Measurements from ENCODE around the gene RAB3C.

- no peak for TF ChIP-seq POLR2AphosphoS5 (IDR thresholded peaks at IDR 0.05)
- TF ChIP-seq, protein P1, sequence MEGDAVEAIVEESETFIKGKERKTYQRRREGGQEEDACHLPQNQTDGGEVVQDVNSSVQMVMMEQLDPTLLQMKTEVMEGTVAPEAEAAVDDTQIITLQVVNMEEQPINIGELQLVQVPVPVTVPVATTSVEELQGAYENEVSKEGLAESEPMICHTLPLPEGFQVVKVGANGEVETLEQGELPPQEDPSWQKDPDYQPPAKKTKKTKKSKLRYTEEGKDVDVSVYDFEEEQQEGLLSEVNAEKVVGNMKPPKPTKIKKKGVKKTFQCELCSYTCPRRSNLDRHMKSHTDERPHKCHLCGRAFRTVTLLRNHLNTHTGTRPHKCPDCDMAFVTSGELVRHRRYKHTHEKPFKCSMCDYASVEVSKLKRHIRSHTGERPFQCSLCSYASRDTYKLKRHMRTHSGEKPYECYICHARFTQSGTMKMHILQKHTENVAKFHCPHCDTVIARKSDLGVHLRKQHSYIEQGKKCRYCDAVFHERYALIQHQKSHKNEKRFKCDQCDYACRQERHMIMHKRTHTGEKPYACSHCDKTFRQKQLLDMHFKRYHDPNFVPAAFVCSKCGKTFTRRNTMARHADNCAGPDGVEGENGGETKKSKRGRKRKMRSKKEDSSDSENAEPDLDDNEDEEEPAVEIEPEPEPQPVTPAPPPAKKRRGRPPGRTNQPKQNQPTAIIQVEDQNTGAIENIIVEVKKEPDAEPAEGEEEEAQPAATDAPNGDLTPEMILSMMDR (IDR thresholded peaks at IDR 0.05), result no peak
- TF ChIP-seq EP300 (IDR thresholded peaks at IDR 0.05), result no peak
Measured at GRCh38 chr5:58718269-58718978, 135.5 kb downstream of the RAB3C start.
